CD4-positive, alpha-beta memory T cell (primary cell): ENCODE results near the gene GPR161. TPM values are rescaled to one million over a fixed set of nuclear protein-coding genes. Genes with fewer than 3 reads are reported as not detected.

Source experiments
- CTCF ChIA-PET: fragments of 350-600 bp; sonication (Branson Sonifier 250); formaldehyde crosslinking; loops from one replicate; lab custom pipeline; 2021; ENCODE audit warnings: inconsistent platforms; ENCODE audit not compliant: partially characterized antibody; lab: Charles Lee
- POLR2A ChIA-PET: fragments of 350-600 bp; sonication (Branson Sonifier 250); formaldehyde crosslinking; loops from one replicate; lab custom pipeline; 2021; ENCODE audit not compliant: partially characterized antibody; lab: Charles Lee
- DNase-seq, 5 donors: peaks; one replicate each; pipeline versions ENCODE4 v3.0.0 to v3.0.0-alpha.2; 2020 to 2022; ENCODE audit warnings: mixed read lengths in 1 of 5
- H3K27ac ChIP-seq: one replicate; pipeline ENCODE4 v1.7.0; 2013; ENCODE audit warnings: low read depth, low read length
- H3K27me3 ChIP-seq: 2 replicates; pipeline ENCODE4 v1.7.0; 2013; ENCODE audit warnings: mild to moderate bottlenecking, low read length, moderate library complexity; ENCODE audit not compliant: insufficient read depth
- H3K36me3 ChIP-seq: 2 replicates; pipeline ENCODE4 v1.7.0; 2013; ENCODE audit warnings: mild to moderate bottlenecking, low read length, moderate library complexity; ENCODE audit not compliant: insufficient read depth
- H3K4me1 ChIP-seq: 2 replicates; pipeline ENCODE4 v1.7.0; 2013; ENCODE audit warnings: mild to moderate bottlenecking, low read length, moderate library complexity; ENCODE audit not compliant: insufficient read depth
- H3K4me3 ChIP-seq, 2 donors: one replicate each; pipeline ENCODE4 v1.7.0; 2013; ENCODE audit warnings: low read length in 2 of 2, mild to moderate bottlenecking in 1 of 2
- H3K9me3 ChIP-seq, 2 donors: one replicate each; pipeline ENCODE4 v1.7.0; 2013; ENCODE audit warnings: low read length in 2 of 2, control low read depth in 1 of 2; ENCODE audit not compliant: control insufficient read depth in 1 of 2
- H3K27ac Mint-ChIP-seq, 7 donors: one replicate each; pipeline ENCODE4 v1.8.0; 2020 to 2021; ENCODE audit warnings: mixed read lengths in 7 of 7, mild to moderate bottlenecking in 6 of 7, inconsistent platforms in 3 of 7, moderate library complexity in 3 of 7
- H3K27me3 Mint-ChIP-seq, 2 donors: one replicate each; pipeline ENCODE4 v1.8.0; 2020 to 2021; ENCODE audit warnings: mixed read lengths in 2 of 2
- H3K36me3 Mint-ChIP-seq, 2 donors: one replicate each; pipeline ENCODE4 v1.8.0; 2020 to 2021; ENCODE audit warnings: mixed read lengths in 2 of 2, inconsistent platforms in 1 of 2, mild to moderate bottlenecking in 1 of 2
- H3K4me1 Mint-ChIP-seq, 4 donors: one replicate each; pipeline ENCODE4 v1.8.0; 2020 to 2021; ENCODE audit warnings: mixed read lengths in 4 of 4, mild to moderate bottlenecking in 1 of 4
- H3K4me3 Mint-ChIP-seq, 8 donors: one replicate each; pipeline ENCODE4 v1.8.0; 2020 to 2021; ENCODE audit warnings: mixed read lengths in 8 of 8, mild to moderate bottlenecking in 7 of 8, moderate library complexity in 6 of 8, inconsistent platforms in 3 of 8
- H3K9me3 Mint-ChIP-seq, 8 donors: one replicate each; pipeline ENCODE4 v1.8.0; 2020 to 2021; ENCODE audit warnings: mixed read lengths in 8 of 8, mild to moderate bottlenecking in 5 of 8, inconsistent platforms in 3 of 8, moderate library complexity in 1 of 8
- intact Hi-C: fragments of 100-400 bp; cut with micrococcal nuclease; formaldehyde crosslinking; loops from one replicate; pipeline ENCODE4 v1.15.1; 2023
- polyA plus RNA-seq, 2 donors: library from polyadenylated mRNA; unstranded; fragments of 300-500 nt; fragmentation: Illumina TruSeq; gene quantifications; one replicate each; pipeline ENCODE4 v1.2.3, GENCODE V29; 2021
- total RNA-seq, 2 experiments: library from RNA; stranded (reverse); gene quantifications; one replicate each; pipeline ENCODE4 v1.2.3, GENCODE V29; 2021

GPR161 gene
- total and polyA plus RNA-seq, 4 experiments from 2014 or later, result 0.09 to 0.12 (median 0.10) TPM; not detected in 1

DNA sequence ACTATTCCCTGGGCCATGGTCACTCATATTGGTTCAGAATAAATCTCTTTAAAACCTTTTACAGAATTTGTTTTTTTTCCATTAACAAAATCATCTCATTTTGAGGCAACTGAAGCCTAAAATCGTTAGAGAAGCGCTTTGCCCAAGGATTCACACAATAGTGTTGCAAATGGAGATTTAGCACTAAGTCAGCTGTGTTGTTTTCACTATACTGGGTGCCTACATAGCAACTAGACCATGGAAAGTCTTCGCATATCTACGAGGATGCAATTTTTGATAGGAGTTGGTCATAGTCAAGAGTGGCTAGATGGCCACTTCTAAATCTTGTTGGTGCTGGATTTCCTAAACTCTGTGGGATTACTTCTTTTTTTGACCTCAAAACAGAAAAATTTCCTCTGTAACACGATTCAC, 41.5 kb upstream of the GPR161 start:
- Histone ChIP-seq H3K27ac (peak overlapping the region; percentile 95), H3K9me3 (no peaks in the 10 kb centered on the region), H3K27me3 (no peaks in the 10 kb centered on the region), H3K36me3 (no peaks in the 10 kb centered on the region), H3K4me1 (peaks cover 24% of the 10 kb centered on the region), H3K4me3 (peak overlapping the region; percentile 86 to 99)
- intact Hi-C loops, result loop anchor here (1.0 to 10.0 kb wide), 7 partner anchors 47 to 1715 kb away; partner anchors contain the start of genes DCAF6, METTL18, NME7 and POU2F1
- Mint-ChIP-seq H3K4me1 (peaks cover 0 to 11% (median 6%) of the 10 kb centered on the region in 4 donors), H3K9me3 (peaks cover 0 to under 1% (median 0%) of the 10 kb centered on the region in 8 donors), H3K4me3 (peak overlapping the region in 2 of 8 donors; percentile 18 to 26), H3K27ac (no peak overlapping the region), H3K27me3 (peaks cover 2 to 3% of the 10 kb centered on the region in 2 donors), H3K36me3 (no peaks in the 10 kb centered on the region)
- ChIA-PET CTCF (interaction anchor here (0.8 to 1.2 kb wide), 2 partner anchors 11 to 185 kb away, joined by 3 to 5 read pairs; no protein-coding TSS in a partner anchor), POLR2A (interaction anchor here (1.2 to 1.8 kb wide), 3 partner anchors 12 to 243 kb away, joined by 5 to 13 read pairs (median 9); partner anchors contain the start of genes DCAF6 and SFT2D2)
- DNase-seq, result no peak

DNA sequence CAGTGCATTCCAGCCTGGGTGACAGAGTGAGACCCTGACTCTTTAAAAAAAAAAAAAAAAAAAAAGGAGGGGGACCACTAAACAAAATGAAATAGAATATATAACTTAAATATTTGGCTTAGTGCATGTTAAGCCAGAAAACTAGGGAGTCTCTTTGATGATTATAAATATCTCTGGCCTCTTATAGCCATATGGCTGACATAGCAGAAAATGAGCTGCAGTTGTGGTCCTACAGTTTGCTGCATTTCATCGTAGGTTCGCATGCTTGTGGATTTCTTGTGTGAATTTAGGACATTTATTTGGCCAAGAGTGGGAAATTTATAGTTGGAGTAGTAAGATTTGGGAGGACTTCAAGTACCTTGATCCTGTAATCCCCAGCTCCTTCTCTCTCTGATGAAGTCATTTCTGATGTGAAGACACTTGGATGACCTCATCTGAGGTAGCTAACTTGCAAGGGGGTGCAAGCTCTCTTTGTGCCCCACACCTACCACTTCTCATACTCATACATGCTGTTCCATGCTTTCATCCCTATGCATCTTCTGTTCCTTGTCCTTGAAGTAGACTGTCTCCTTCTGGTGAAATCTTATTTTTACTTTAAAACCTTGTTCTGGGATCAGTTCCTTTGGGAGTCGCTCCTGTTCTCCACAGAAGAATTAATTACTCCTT, 35.7 kb upstream of the GPR161 start:
- Histone ChIP-seq H3K4me1 (no peaks in the 10 kb centered on the region), H3K4me3 (no peak overlapping the region), H3K27ac (no peak overlapping the region), H3K9me3 (no peaks in the 10 kb centered on the region), H3K36me3 (no peaks in the 10 kb centered on the region), H3K27me3 (no peaks in the 10 kb centered on the region)
- no peak for DNase-seq
- Mint-ChIP-seq H3K27me3 (peaks cover 10% of the 10 kb centered on the region in 2 donors), H3K9me3 (peaks cover 0 to 3% (median 0%) of the 10 kb centered on the region in 8 donors), H3K4me3 (no peak overlapping the region), H3K27ac (no peak overlapping the region), H3K36me3 (no peaks in the 10 kb centered on the region), H3K4me1 (no peaks in the 10 kb centered on the region)
- intact Hi-C loops, result loop anchor here (10.0 kb wide), 2 partner anchors 1522 to 1622 kb away; partner anchors contain the start of gene METTL18
- ChIA-PET POLR2A (no interaction called here), CTCF (interaction anchor here (0.7 kb wide), 1 partner anchor 1152 kb away, joined by 5 read pairs; no protein-coding TSS in a partner anchor)

DNA sequence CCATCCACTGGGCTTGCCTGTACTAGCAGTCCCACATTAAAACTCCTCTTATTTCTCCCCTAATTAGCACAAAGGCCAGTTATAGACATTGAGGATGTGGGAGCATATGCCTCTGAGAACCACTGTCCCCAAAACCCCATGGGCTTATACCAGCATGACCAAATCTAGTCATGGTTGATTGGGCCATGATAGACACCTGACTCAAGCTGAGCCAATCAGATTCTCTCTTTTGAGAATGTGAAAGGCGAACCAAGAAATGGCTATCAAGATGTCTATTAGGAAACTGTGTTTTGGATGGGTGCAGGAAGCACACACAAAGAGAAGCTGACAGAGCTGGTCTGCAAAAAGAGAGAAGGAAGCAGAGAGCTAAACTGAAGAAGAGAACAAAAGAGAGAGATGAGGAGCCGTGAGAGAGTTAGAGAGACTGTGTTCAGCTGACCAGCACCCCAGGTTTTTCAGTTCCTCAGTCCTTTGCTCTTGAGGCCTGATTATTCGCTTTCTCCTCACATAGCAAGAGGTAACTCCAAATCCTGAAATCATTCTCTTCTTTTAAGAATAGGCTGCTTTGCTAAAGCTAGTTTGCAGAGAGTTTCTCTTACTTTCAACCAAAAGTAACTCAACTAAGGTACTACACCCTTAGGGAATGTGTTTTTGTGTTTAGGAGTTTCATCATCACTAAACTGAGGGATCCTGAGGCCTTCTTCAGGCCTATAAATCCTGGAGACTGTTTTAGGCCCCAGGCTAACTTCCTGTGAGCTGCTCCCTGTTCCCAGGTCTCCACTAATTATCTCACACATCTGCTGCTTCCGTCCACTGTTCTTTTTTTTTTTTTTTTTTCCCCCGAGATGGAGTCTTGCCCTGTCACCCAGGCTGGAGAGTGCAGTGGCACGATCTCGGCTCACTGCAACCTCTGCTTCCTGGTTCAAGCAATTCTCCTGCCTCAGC, 34.1 kb upstream of the GPR161 start:
- no peaks in the 10 kb centered on the region for H3K36me3 ChIP-seq
- CTCF ChIA-PET, result interaction anchor here (0.7 kb wide), 1 partner anchor 88 kb away, joined by 3 read pairs; no protein-coding TSS in a partner anchor
- H3K4me3 ChIP-seq, result no peak overlapping the region
- no peaks in the 10 kb centered on the region for H3K27me3 ChIP-seq
- Mint-ChIP-seq H3K4me1 (no peaks in the 10 kb centered on the region), H3K9me3 (peaks cover 0 to 3% (median 0%) of the 10 kb centered on the region in 8 donors), H3K27ac (no peak overlapping the region), H3K4me3 (no peak overlapping the region), H3K36me3 (no peaks in the 10 kb centered on the region), H3K27me3 (peaks cover 10% of the 10 kb centered on the region in 2 donors)
- DNase-seq, result no peak
- POLR2A ChIA-PET, result no interaction called here
- H3K9me3 ChIP-seq, result no peaks in the 10 kb centered on the region
- H3K27ac ChIP-seq, result no peak overlapping the region
- intact Hi-C loops, result loop anchor here (10.0 kb wide), 2 partner anchors 1524 to 1624 kb away; partner anchors contain the start of gene METTL18
- no peaks in the 10 kb centered on the region for H3K4me1 ChIP-seq

DNA sequence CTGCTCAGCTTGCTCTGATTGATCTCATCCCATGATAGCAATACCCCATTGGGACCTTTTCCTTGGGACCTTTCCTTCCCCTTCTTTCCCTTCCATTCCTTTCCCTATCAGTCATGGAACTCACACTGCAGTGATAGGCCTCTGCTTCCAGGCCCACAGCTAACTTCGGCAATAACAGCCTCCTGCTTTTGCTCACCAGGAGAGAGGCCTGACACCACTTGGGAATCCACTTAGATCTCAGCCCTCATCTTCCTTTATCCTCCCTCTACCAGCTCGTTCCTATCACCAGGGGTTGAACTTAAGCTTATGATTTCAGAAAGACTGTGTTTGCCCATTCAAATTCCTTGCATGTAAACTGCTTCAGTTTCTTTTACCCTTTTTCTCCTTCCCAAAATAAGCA, 31.1 kb upstream of the GPR161 start:
- Histone ChIP-seq H3K36me3 (no peaks in the 10 kb centered on the region), H3K27ac (no peak overlapping the region), H3K4me1 (no peaks in the 10 kb centered on the region), H3K27me3 (no peaks in the 10 kb centered on the region), H3K4me3 (no peak overlapping the region), H3K9me3 (no peaks in the 10 kb centered on the region)
- DNase-seq, result no peak
- Mint-ChIP-seq H3K9me3 (peaks cover 0 to 3% (median 0%) of the 10 kb centered on the region in 8 donors), H3K4me3 (no peak overlapping the region), H3K27ac (no peak overlapping the region), H3K27me3 (peaks cover 16 to 23% of the 10 kb centered on the region in 2 donors), H3K36me3 (peaks cover 0 to 5% of the 10 kb centered on the region in 2 donors), H3K4me1 (no peaks in the 10 kb centered on the region)
- intact Hi-C loops, result no loop called here
- CTCF ChIA-PET, result interaction anchor here (0.8 to 1.5 kb wide), 3 partner anchors 22 to 68 kb away, joined by 3 read pairs; no protein-coding TSS in a partner anchor
- POLR2A ChIA-PET, result no interaction called here

DNA sequence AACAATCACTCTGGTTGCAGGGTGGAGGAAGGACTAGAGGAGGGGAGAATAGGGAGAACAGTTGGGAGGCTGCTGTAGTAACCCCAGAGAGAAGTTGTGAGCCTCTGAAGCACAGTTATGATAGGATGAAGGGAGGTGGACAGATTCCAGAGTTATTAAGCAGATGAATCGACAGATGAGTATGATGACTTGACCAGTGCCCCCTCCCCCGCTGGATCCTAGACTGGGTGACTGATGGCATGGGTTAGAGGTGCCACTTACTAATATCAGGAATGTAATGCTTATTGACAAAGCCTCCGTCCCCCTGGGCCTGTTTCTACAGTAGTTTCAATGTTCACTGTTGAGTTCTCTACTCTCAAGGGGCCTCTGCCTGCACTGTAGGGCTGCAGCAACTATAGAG, 28.0 kb upstream of the GPR161 start:
- peaks cover 25 to 27% of the 10 kb centered on the region in 2 donors for H3K27me3 Mint-ChIP-seq
- no peak overlapping the region for H3K4me3 Mint-ChIP-seq
- H3K36me3 Mint-ChIP-seq, result peaks cover 5 to 14% of the 10 kb centered on the region in 2 donors
- no peaks in the 10 kb centered on the region for H3K4me1 Mint-ChIP-seq
- Histone ChIP-seq H3K4me3 (no peak overlapping the region), H3K27me3 (no peaks in the 10 kb centered on the region), H3K9me3 (peaks cover 0 to 5% of the 10 kb centered on the region in 2 donors), H3K36me3 (no peaks in the 10 kb centered on the region), H3K27ac (no peak overlapping the region), H3K4me1 (no peaks in the 10 kb centered on the region)
- peaks cover 2 to 23% (median 20%) of the 10 kb centered on the region in 8 donors for H3K9me3 Mint-ChIP-seq
- DNase-seq, result no peak
- no peak overlapping the region for H3K27ac Mint-ChIP-seq
- intact Hi-C loops, result no loop called here
- POLR2A ChIA-PET, result no interaction called here
- CTCF ChIA-PET, result no interaction called here

DNA sequence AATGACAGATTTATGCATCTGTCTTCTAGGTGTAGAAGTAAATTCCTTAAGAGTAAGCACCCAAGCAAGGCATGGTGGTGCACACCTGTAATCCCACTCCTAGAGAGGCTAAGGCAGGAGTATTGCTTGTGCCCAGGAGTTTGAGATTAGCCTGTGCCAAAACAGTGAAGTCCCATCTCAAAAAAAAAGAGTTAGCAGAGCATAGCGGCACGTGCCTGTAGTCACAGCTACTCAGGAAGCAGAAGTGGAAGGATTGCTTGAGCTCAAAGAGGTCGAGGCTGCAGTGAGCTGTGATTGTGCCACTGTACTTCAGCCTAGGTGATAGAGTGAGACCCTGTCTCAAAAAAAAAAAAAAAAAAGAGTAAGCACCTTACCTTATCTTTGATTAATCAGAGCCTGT, 26.9 kb upstream of the GPR161 start:
- H3K27me3 Mint-ChIP-seq, result peaks cover 26 to 27% of the 10 kb centered on the region in 2 donors
- Histone ChIP-seq H3K4me1 (no peaks in the 10 kb centered on the region), H3K27me3 (no peaks in the 10 kb centered on the region), H3K4me3 (no peak overlapping the region), H3K27ac (no peak overlapping the region), H3K9me3 (peaks cover 0 to 7% of the 10 kb centered on the region in 2 donors), H3K36me3 (no peaks in the 10 kb centered on the region)
- H3K36me3 Mint-ChIP-seq, result peaks cover 9 to 20% of the 10 kb centered on the region in 2 donors
- no peaks in the 10 kb centered on the region for H3K4me1 Mint-ChIP-seq
- H3K4me3 Mint-ChIP-seq, result no peak overlapping the region
- intact Hi-C loops, result no loop called here
- CTCF ChIA-PET, result no interaction called here
- no peak overlapping the region for H3K27ac Mint-ChIP-seq
- POLR2A ChIA-PET, result no interaction called here
- peaks cover 2 to 32% (median 27%) of the 10 kb centered on the region in 8 donors for H3K9me3 Mint-ChIP-seq
- DNase-seq, result no peak
